ENCODE measurements around the gene AGPAT3. TPM values are rescaled to one million over a fixed set of nuclear protein-coding genes. Genes with fewer than 3 reads are reported as not detected.

The AGPAT3 gene
- total RNA-seq, 5 donors from 2014 or later (not counting 1 experiment from before 2014, with no cell fraction given), result 48.4 to 77.2 (median 65.1) TPM

- CTCF ChIA-PET, result no interaction called here
- DNase-seq, result no peak
Measured at GRCh38 chr21:43855955-43856354, 9.1 kb upstream of the AGPAT3 start.

DNA sequence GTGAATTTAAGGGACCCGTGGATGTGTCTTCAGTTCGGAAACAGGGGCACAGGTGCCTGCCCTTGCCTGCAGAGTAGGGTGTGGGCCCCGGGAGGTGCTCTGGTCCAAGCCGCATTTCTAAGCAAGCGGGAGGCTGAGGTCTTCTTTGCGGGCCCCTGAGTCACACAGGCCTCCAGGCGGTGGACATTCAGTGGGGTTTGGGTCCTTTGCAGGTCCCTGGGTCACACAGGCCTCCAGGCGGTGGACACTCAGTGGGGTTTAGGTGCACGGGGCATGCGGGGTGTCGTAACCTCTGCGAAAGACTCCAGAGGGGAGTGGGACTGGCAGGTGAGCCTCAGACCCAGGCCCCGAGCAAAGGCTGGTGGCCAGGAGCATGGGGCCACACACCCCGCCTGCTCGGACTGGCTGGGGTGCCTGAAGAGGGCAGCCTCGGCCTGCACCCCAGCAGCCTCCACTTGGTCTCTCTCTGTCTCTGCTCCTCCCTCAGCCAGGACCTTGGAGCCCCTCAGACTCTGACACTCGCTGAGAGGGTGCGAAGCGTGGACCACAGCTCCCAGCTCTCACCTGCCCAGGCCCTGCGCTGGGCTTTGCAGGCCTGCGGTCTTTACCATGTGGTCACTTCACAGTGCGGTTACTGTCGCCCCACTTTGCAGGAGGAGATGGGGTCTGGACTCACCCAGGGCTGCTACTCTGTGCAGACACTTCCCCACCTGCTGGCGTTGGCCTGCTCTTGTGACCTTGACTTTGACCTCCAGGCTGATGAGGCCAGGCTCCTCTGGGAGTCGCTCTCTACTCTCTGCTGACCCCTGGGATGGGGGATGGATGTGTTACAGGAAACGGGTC is 6.0 kb upstream of the AGPAT3 start:
- Mint-ChIP-seq H3K4me1 (peaks cover 0 to 5% (median 4%) of the 10 kb centered on the region in 3 donors), H3K9me3 (no peaks in the 10 kb centered on the region), H3K36me3 (no peaks in the 10 kb centered on the region), H3K27me3 (peaks cover 7% of the 10 kb centered on the region in 2 donors), H3K4me3 (no peak overlapping the region), H3K27ac (no peak overlapping the region)
- Histone ChIP-seq H3K27me3 (replicated peaks in 1 of 2; ENCODE audit: control insufficient read depth in 2 of 2, extremely low read depth in 1 of 2, insufficient read depth in 2 of 2, low read length in 1 of 2) (peaks cover 0 to 35% of the 10 kb centered on the region in 2 experiments), H3K4me3 (ENCODE audit: control insufficient read depth in 1 of 2, extremely low read depth in 1 of 2, low read length in 1 of 2) (no peak overlapping the region), H3K9me3 (no peaks in the 10 kb centered on the region), H3K27ac (ENCODE audit: low read length) (no peak overlapping the region), H3K36me3 (ENCODE audit: control insufficient read depth in 2 of 2, extremely low read depth in 1 of 2, insufficient read depth in 1 of 2, low read length in 1 of 2) (no peaks in the 10 kb centered on the region), H3K4me1 (ENCODE audit: control insufficient read depth in 1 of 2, extremely low read depth in 1 of 2, insufficient read depth in 2 of 2, low read length in 2 of 2) (peaks cover 4 to 9% of the 10 kb centered on the region in 2 experiments)
- ATAC-seq (replicated peaks in 1 of 4) (peak in 1 of 4 experiments; percentile 44), DNase-seq (no peak)
- POLR2A ChIA-PET, result no interaction called here
- CTCF ChIA-PET, result no interaction called here
- 99% methylated on average over 17 of the region's 26 CpGs for WGBS (ENCODE audit: insufficient coverage)

More at GRCh38 chr21:43855955-43856354, 9.1 kb upstream of the AGPAT3 start:
- peaks cover 7 to 15% of the 10 kb centered on the region in 2 donors for H3K27me3 Mint-ChIP-seq
- Histone ChIP-seq H3K27ac (ENCODE audit: low read length) (no peak overlapping the region), H3K9me3 (no peaks in the 10 kb centered on the region), H3K36me3 (ENCODE audit: control insufficient read depth in 2 of 2, extremely low read depth in 1 of 2, insufficient read depth in 1 of 2, low read length in 1 of 2) (no peaks in the 10 kb centered on the region), H3K4me1 (ENCODE audit: control insufficient read depth in 1 of 2, extremely low read depth in 1 of 2, insufficient read depth in 2 of 2, low read length in 2 of 2) (peaks cover 0 to 4% of the 10 kb centered on the region in 2 experiments), H3K27me3 (replicated peaks in 1 of 2; ENCODE audit: control insufficient read depth in 2 of 2, extremely low read depth in 1 of 2, insufficient read depth in 2 of 2, low read length in 1 of 2) (peaks cover 0 to 54% of the 10 kb centered on the region in 2 experiments), H3K4me3 (ENCODE audit: control insufficient read depth in 1 of 2, extremely low read depth in 1 of 2, low read length in 1 of 2) (no peak overlapping the region)
- WGBS (ENCODE audit: insufficient coverage), result 80% methylated on average over 7 of the region's 10 CpGs
- no peak overlapping the region for H3K27ac Mint-ChIP-seq
- no peaks in the 10 kb centered on the region for H3K9me3 Mint-ChIP-seq
- ATAC-seq (replicated peaks in 1 of 4), result no peak
- no peaks in the 10 kb centered on the region for H3K36me3 Mint-ChIP-seq
- peaks cover 0 to 1% (median 0%) of the 10 kb centered on the region in 3 donors for H3K4me1 Mint-ChIP-seq
- POLR2A ChIA-PET, result no interaction called here
- H3K4me3 Mint-ChIP-seq, result no peak overlapping the region

DNA sequence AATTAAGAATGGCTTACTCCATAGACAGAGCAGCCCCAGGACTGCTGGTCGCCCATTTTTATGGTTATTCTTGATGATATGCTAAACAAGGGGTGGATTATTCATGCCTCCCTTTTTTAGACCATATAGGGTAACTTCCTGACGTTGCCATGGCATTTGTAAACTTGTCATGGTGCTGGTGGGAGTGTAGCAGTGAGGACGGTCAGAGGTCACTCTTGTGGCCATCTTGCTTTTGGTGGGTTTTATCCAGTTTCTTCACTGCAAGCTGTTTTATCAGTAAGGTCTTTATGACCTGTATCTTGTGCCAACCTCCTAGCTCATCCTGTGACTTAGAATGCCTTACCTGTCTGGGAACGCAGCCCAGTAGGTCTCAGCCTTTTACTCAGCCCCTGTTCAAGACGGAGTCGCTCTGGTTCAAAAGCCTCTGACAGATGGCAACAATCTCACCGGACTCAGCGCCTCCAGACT is 5.2 kb upstream of the AGPAT3 start:
- no peak overlapping the region for H3K4me3 Mint-ChIP-seq
- Histone ChIP-seq H3K4me3 (ENCODE audit: control insufficient read depth in 1 of 2, extremely low read depth in 1 of 2, low read length in 1 of 2) (no peak overlapping the region), H3K4me1 (ENCODE audit: control insufficient read depth in 1 of 2, extremely low read depth in 1 of 2, insufficient read depth in 2 of 2, low read length in 2 of 2) (peaks cover 5 to 10% of the 10 kb centered on the region in 2 experiments), H3K27ac (ENCODE audit: low read length) (no peak overlapping the region), H3K9me3 (no peaks in the 10 kb centered on the region), H3K27me3 (replicated peaks in 1 of 2; ENCODE audit: control insufficient read depth in 2 of 2, extremely low read depth in 1 of 2, insufficient read depth in 2 of 2, low read length in 1 of 2) (peaks cover 0 to 27% of the 10 kb centered on the region in 2 experiments), H3K36me3 (ENCODE audit: control insufficient read depth in 2 of 2, extremely low read depth in 1 of 2, insufficient read depth in 1 of 2, low read length in 1 of 2) (no peaks in the 10 kb centered on the region)
- no peaks in the 10 kb centered on the region for H3K9me3 Mint-ChIP-seq
- ATAC-seq (replicated peaks in 1 of 4) (no peak), DNase-seq (no peak)
- H3K27me3 Mint-ChIP-seq, result peaks cover 6% of the 10 kb centered on the region in 2 donors
- CTCF ChIA-PET, result no interaction called here
- 86% methylated on average over 6 of the region's 8 CpGs for WGBS (ENCODE audit: insufficient coverage)
- no peak overlapping the region for H3K27ac Mint-ChIP-seq
- H3K36me3 Mint-ChIP-seq, result no peaks in the 10 kb centered on the region
- H3K4me1 Mint-ChIP-seq, result peaks cover 0 to 5% (median 4%) of the 10 kb centered on the region in 3 donors
- POLR2A ChIA-PET, result no interaction called here

DNA sequence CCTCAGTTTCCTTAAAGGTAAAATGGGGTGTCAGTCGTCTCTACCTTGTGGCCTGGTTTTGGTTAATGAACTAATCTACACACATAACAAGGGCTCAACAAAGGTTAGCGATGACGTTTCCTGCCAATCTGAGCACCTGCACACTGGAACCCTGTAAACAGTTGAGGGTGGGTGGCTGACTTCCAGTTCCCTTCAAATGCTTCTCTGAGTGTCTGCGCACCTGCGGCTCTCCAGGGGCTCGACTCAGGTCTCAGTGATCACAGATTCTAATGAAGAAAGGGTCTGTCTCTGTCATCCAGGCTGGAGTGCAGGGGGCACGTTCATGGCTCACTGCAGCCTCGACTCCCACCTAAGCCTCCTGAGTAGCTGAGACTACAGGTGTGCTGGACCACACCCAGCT is 3.3 kb upstream of the AGPAT3 start:
- Histone ChIP-seq H3K27me3 (replicated peaks in 1 of 2; ENCODE audit: control insufficient read depth in 2 of 2, extremely low read depth in 1 of 2, insufficient read depth in 2 of 2, low read length in 1 of 2) (peaks cover 0 to 11% of the 10 kb centered on the region in 2 experiments), H3K27ac (ENCODE audit: low read length) (no peak overlapping the region), H3K4me3 (ENCODE audit: control insufficient read depth in 1 of 2, extremely low read depth in 1 of 2, low read length in 1 of 2) (no peak overlapping the region), H3K36me3 (ENCODE audit: control insufficient read depth in 2 of 2, extremely low read depth in 1 of 2, insufficient read depth in 1 of 2, low read length in 1 of 2) (no peaks in the 10 kb centered on the region), H3K4me1 (ENCODE audit: control insufficient read depth in 1 of 2, extremely low read depth in 1 of 2, insufficient read depth in 2 of 2, low read length in 2 of 2) (peaks cover 8 to 14% of the 10 kb centered on the region in 2 experiments), H3K9me3 (no peaks in the 10 kb centered on the region)
- POLR2A ChIA-PET, result no interaction called here
- Mint-ChIP-seq H3K27me3 (no peaks in the 10 kb centered on the region), H3K9me3 (no peaks in the 10 kb centered on the region), H3K27ac (peak overlapping the region in 1 of 2 donors; percentile 22), H3K4me1 (peaks cover 7 to 10% (median 9%) of the 10 kb centered on the region in 3 donors), H3K4me3 (no peak overlapping the region), H3K36me3 (no peaks in the 10 kb centered on the region)
- CTCF ChIA-PET, result interaction anchor here in 1 of 2 donors (0.9 kb wide), 1 partner anchor 60 kb away, joined by 3 read pairs; no protein-coding TSS in a partner anchor
- peak in 2 of 35 experiments; percentile 13 to 21 for DNase-seq
- 74% methylated on average over 6 of the region's 8 CpGs for WGBS (ENCODE audit: insufficient coverage)
- no peak for ATAC-seq (replicated peaks in 1 of 4)

DNA sequence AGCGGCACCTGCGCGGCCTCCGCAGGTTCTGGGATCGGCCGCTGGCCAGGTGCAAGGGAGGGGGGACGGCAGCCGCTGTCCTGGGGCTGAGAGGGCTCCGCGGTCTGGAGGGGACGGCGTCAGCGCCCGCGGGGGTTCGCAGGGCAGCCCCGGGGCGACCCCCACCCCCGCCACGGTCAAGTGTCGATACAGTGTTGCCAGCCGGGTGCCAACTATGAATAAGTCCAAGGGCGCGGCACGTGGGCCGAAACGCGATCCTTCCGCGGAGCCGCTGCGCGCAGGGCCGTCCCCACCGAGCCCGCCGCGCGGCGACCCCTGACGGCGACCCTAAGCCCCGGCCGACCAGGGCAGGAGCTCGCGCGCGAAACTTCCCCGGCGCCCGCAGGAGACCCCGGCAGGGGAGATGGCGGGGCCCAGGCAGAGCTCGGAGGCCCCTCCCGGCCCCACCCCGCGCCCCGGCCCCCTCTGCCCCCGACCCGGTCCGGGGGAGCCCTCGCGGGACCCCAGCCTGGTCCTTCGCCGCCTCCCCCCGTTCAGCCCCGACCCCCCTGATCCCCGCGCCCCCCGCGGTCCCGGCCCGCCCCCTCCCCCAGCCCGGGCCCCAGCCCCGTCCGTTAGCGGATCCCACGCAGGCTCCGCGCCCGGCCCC is 586 bp upstream of the AGPAT3 start:
- under 1% methylated on average over 48 of the region's 81 CpGs for WGBS (ENCODE audit: insufficient coverage)
- ATAC-seq (replicated peaks in 1 of 4) (peak; percentile 11 to 33 (median 22)), DNase-seq (peak in 11 of 35 experiments; percentile 5 to 50 (median 27))
- POLR2A ChIA-PET, result no interaction called here
- no peaks in the 10 kb centered on the region for H3K27me3 Mint-ChIP-seq
- peaks cover 34 to 37% (median 36%) of the 10 kb centered on the region in 3 donors for H3K4me1 Mint-ChIP-seq
- Histone ChIP-seq H3K4me1 (ENCODE audit: control insufficient read depth in 1 of 2, extremely low read depth in 1 of 2, insufficient read depth in 2 of 2, low read length in 2 of 2) (peaks cover 10 to 34% of the 10 kb centered on the region in 2 experiments), H3K27ac (ENCODE audit: low read length) (no peak overlapping the region), H3K36me3 (ENCODE audit: control insufficient read depth in 2 of 2, extremely low read depth in 1 of 2, insufficient read depth in 1 of 2, low read length in 1 of 2) (peaks cover 0 to 6% of the 10 kb centered on the region in 2 donors), H3K27me3 (replicated peaks in 1 of 2; ENCODE audit: control insufficient read depth in 2 of 2, extremely low read depth in 1 of 2, insufficient read depth in 2 of 2, low read length in 1 of 2) (no peaks in the 10 kb centered on the region), H3K9me3 (no peaks in the 10 kb centered on the region), H3K4me3 (ENCODE audit: control insufficient read depth in 1 of 2, extremely low read depth in 1 of 2, low read length in 1 of 2) (peak overlapping the region; percentile 30 to 59)
- CTCF ChIA-PET, result no interaction called here
- H3K9me3 Mint-ChIP-seq, result no peaks in the 10 kb centered on the region
- peaks cover 6% of the 10 kb centered on the region for H3K36me3 Mint-ChIP-seq
- no peak overlapping the region for H3K27ac Mint-ChIP-seq
- H3K4me3 Mint-ChIP-seq, result peak overlapping the region in 1 of 3 donors; percentile 78

All from T-cell (primary cell).